Epidermal melanocyte (primary cell): ENCODE results near the gene SRP72.
"Not testable (repeated sequence)": the region's sequence is repeated elsewhere in the genome, so short reads cannot be mapped to it uniquely, and the experiment has no call there.

Experiments used
- DNase-seq: peaks from one replicate; pipeline ENCODE4 v3.0.0; 2011; ENCODE audit warnings: low spot score; ENCODE audit not compliant: insufficient read length

SRP72 gene, protein sequence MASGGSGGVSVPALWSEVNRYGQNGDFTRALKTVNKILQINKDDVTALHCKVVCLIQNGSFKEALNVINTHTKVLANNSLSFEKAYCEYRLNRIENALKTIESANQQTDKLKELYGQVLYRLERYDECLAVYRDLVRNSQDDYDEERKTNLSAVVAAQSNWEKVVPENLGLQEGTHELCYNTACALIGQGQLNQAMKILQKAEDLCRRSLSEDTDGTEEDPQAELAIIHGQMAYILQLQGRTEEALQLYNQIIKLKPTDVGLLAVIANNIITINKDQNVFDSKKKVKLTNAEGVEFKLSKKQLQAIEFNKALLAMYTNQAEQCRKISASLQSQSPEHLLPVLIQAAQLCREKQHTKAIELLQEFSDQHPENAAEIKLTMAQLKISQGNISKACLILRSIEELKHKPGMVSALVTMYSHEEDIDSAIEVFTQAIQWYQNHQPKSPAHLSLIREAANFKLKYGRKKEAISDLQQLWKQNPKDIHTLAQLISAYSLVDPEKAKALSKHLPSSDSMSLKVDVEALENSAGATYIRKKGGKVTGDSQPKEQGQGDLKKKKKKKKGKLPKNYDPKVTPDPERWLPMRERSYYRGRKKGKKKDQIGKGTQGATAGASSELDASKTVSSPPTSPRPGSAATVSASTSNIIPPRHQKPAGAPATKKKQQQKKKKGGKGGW

DNA sequence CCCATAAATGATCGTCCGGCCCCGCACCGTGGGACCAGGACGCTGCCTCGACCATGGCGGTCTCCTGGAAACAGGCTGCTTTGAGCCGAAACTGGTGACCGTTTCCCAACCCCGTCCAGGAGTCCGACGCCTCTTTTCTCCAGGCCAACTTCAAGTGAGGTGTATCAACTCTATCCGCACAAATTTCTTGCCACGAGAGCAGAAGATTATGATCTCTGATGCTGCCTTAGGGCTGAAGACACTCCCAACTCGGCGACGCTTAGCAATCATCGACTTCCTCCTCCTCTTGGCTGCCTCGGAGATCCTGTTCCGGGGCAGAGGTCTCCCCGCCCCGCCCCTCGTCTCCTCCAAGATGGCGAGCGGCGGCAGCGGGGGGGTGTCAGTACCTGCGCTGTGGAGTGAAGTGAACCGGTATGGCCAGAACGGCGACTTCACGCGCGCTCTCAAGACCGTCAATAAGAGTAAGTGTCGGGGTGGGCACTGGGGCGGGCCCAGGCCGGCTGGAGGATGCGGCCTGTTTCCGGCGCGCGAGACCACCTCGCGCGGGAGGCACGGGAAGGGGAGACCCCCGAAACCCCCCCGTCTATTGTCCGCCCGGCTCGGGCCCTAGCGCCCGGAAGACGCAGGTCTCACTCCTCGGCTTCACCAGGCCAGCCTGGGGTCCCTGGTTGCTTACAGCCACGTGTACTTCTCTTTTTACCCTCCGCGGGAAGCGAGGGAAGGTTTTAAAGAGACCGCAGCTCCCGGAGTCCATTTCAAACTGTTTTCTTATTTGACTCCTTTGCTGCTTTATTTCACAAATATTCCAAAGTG is at the start of gene SRP72:
Gene SRP72 (plus strand): TSS at position 334 of the 813 bp plus-strand sequence. CDS start 19 bp downstream, at position 353.
- DNase-seq: peak; percentile 89

DNA sequence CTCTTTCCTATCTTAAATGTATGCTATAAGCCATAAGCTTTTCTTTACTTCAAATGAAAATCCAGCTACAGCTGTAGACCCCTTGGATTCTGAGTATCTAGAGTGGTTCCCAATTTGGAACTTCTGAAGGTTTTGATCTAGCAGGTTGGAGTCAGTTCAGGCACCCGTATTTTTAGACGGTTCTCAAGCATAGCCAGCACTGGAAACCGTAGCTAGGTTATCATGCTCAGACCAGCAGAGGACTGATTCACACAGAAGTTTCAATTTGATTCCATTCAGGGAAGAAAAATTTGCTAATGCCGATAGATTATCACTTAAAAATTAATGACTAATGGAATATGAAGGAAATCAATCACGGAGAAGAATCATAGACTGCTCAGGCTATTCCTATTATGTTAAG is 43.2 kb upstream of the SRP72 start:
- DNase-seq: no peak

DNA sequence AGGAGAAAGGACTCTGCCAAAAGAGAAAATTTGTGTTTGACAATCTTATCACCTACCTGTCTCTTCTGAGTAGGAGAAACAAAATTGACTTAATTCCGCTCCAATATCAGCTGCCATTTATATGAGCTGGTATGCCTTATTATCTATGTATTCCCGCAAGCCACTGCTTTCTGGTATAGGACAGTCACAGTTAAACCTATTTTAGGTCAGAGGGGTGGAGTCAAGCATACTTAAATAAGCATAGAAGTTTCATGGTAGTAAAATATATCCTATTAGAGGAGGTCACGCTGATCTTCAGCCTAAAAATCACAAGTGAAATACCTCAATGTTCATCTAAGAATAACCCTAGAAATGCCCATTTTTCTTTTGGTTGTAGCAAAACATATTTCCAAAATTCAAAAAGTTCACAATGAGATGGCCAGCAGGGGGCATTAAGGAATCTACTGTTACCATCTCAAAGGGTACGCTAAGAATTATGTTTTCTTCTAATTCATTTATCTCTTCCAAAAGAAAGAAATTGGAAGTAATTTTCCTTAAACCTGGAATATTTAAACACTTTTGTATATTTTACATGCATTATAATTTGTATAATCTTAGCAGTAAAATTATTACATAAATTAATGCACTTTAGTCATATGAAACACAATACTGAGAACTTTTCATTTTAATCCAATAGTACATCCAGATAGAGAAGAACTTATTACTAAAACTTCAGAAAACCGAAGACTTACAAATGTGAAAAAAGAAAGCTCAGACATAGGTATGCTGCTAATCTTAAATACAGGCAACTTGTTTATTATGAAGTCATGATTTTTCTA is 42.5 kb upstream of the SRP72 start:
- peak; percentile 45 for DNase-seq

DNA sequence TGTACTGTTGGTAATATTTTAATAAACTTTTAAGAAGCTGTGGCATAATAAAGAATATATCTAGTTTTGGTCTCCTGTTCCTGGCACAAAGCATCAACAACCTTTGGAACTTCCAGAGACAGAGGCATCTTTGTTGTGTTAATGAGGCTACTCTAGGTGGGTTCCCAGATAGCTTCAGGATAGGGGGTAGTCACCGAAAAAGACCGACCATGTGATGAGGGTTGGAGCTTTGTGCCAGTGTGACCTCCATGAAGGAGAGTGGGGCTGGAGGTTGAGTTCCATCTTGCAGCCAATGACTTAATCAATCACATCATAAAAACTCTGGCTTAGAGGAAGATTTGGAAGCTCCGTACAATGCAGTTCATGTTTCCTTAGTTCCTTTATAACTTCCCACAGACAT is 41.9 kb upstream of the SRP72 start:
- no peak for DNase-seq

DNA sequence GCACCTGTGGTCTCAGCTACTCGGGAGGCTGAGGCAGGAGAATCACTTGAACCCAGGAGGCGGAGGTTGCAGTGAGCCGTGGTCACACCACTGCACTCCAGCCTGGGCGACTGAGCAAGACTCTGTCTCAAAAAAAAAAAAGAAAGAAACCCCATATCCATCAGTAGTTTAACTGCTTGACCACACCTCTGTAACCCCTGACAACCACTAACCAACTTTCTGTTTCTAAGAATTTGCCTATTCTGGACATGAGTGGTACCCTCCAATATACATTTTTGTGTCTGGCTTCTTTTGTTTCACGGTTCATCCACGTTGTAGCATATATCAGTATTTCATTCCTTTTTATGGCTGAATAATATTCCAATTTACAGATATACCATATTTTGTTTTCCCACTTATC is 41.1 kb upstream of the SRP72 start:
- DNase-seq: no peak

DNA sequence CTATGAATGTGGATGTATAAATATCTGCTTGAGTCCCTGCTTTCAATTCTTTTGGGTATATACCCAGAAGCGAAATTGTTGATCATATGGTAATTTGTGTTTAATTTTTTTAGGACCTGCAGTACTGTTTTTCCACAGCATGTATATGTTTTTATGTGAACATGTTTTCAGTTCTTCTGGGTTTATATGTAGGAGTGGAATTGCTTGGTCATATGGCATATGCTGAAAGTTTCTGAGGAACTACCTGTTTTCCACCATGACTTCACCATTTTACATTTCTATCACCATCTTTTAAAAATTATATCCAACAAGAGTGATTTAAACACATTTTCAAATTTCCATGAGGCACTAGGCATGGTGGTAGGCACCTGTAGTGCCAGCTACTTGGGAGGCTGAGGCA is 40.2 kb upstream of the SRP72 start:
- DNase-seq: no peak

DNA sequence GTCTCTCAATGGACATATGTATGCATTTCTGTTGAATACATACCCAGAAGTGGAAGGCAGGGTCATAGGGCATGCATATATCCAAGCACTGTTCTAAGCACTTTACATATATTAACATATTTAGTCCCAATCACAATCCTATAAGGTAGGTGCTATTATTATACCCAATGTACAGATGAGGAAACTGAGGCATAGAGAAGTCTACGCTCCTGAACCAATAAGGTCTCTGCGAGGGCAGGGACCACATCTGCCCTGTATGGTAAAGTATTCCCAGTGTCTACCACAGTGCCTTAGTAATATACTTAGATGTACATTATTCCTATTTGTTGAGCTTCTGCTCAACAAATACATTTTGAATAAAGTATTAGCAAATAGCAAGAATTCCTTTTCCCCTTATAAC is 37.2 kb upstream of the SRP72 start:
- no peak for DNase-seq

DNA sequence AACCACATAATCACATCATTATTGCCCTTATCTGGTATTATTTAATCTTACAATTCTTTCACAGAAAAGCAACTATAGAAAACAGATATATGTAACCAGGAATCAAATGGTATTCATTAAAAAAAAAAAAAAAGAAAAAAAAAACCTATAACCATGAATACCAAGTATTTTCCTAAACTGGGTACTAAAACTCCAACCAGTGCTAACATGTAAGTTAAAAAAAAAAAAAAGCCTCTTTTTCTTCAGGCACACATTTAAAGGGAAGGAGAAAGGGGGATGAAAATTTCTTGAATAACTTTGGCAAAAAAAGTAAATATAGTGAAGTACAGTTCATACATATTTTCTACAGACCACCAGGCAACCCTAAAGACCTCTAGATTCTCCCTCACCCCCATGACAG is 34.1 kb upstream of the SRP72 start:
- DNase-seq: no peak

DNA sequence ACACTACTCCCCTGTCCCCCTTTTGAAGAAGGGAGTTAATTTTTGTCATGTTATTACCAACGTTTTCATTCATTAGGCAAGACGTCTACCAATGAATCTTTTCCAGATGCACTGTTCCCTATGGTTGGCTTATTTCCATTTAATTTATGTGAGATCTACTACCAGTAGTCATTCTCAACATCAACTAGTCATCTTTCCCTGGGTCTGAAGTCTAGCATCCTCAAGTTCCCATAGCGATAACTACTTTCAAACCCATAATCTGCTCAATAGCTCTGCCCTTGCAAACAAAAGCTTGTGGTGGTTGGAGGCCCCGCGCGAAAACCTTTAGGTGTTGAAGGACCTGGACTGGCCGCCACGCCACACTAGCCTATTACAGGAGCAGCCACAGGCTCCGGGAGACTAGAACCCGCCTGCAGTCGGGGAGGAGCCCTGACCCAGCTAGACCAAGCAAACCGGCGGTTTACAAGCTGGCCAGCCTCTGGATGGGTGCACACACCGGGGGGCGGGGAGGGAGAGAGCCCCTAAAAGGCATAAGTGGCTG is 32.7 kb upstream of the SRP72 start:
- DNase-seq: peak; percentile 24

DNA sequence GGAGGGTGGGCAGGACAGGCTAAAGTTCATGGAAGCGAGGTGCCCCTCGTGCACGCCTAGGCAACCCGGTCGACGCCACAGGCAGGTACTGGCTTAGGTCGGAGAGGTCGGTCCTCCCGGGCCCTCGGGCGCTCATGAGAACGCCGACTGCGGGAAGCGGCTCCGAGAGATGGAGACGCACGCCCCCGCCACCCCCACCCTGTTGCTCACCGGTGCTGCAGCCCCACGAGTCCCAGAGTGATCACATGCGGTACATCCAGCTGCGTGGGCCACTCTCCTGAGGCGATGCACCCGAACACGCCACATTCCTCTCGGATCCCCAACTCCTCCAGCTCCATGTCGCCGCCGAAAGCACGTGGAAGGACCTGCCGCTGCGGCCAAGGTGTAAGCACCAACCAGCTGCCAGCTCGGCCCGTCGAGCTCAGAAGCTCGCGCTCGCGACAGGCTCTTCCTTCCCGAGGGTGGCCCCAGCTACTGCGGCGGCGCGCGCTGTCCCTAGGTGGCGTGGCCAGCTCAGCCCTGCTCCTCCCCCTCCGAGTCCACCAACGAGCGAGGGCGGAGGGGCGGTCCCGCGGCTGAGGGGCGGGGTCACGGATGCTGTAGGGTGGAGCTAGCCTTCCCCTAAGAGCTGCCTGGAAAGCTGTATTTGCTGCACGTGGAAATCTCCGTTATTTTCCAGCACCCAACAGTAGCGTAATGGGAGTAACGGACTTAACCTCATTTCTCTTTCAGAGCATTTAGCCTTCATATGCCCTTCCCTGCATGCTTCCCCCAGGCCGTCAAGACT is 32.1 kb upstream of the SRP72 start, which contains the start of gene PPAT:
Gene PPAT (minus strand): TSS at position 476 of the 787 bp plus-strand sequence. CDS start 138 bp downstream, at position 338.
- DNase-seq: peak; percentile 92

DNA sequence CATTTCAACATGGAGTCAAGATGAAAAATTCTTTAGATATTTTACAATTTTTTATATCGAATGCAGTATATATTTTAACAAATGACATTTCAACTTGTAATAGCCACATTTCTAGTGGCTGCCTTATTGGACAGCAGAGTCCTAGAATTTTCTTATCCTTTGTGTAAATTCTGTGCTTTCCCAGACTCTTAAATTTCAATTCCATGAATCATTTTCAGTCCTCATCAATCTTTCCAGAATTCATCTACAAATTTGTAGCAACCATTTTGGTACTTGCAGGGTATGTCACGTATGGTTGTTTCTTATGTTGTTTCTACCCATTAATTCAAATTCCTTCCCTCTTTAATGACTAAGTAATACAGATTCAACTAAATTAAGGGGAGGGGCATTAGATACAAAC is 28.7 kb upstream of the SRP72 start:
- no peak for DNase-seq

DNA sequence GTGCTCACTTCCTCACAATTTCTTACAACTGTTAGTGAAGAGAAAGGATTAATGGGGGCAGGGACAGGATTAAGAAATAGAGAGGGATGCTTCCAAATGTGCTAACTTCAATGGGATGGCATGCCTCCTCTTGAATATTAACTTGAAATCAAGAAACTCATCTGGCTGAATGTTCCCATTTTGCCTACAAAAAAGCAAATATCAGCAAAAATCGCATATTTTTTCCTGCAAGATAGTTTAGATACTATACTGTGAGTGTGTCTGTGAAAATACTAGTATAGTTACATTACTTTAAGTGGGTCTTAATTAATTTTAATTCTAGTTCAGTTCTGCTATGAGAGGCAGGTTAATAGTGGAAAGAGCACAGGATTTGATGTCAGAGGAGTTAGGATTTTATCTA is 26.4 kb upstream of the SRP72 start:
- DNase-seq: no peak

DNA sequence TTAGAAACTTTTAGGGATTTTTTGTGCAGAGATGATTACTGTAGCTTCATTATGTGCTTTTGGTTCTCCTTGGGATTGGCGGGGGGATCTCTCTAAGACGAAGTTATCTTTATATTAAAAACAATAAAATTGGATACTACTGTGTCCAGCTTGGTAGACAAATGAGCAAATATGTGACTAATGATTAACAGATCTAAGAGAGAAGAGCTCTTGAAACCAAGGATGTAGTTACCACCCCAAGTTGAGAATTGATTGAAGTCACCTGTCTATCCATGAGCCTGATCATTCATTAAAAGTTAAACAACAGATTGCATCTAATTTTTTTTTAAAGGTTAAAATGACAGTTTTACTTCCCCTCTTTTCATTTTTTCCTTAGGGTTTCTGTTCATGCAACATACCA is 22.7 kb upstream of the SRP72 start:
- no peak for DNase-seq

DNA sequence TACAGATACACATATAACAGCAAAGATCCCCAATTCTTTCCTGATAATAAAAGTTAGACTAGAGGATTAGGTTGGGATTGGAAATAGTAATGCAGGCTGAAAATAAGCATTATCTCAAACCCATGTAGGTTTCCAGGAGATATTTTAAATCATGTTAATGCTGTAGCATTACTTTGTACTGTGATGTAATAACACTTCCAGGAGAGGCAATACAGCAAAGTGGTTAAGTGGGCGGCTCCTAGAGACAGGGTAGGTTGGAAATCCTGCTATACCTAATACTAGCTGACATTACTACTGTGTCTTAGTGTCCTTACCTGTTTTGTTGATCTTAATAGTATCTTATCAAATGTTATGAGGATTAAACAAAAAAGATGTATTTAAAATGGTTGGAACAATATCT is 21.7 kb upstream of the SRP72 start:
- DNase-seq: no peak

DNA sequence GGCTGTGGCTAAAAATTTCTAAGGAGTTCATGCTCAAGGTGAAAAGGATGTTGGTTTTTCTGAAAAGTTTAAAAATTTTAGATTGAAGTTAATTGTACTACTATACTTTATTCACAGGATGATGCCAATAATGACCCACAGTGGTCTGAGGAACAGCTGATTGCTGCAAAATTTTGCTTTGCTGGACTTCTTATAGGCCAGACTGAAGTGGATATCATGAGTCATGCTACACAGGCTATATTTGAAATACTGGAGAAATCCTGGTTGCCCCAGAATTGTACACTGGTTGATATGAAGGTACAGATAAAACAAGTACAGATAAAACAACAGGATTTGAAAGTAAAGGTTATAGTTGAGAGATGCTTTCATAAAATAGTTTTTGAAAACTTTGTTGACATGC is 19.1 kb upstream of the SRP72 start:
- DNase-seq: no peak

DNA sequence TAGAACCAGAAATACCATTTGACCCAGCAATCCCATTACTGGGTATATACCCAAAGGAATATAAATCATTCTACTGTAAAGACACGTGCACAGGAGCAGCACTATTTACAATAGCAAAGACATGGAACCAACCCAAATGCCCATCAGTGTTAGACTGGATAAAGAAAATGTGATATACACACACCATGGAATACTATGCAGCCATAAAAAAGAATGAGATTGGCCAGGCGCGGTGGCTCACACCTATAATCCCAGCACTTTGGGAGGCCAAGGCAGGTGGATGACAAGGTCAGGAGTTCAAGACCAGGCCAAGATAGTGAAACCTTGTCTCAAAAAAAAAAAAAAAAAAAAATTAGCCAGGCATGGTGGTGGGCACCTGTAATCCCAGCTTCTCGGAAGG is 17.9 kb upstream of the SRP72 start:
- not testable (repeated sequence) for DNase-seq

DNA sequence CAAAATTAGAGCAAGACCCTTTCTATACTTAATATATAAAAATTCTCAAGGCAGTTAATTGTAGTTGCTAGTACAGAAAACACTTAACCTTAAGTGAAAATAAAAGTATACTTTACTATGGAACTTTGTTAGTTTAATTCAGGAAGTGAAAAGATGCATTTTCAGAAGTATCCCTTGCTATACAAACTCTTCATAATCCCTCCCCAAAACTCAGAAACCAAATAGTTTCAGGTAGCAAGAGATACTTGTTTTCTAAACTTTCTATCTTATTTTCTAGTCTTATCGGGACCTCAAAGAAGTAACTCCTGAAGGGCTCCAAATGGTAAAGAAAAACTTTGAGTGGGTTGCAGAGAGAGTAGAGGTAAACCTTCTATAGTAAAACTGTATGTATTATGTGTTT is 17.1 kb upstream of the SRP72 start:
- DNase-seq: no peak

DNA sequence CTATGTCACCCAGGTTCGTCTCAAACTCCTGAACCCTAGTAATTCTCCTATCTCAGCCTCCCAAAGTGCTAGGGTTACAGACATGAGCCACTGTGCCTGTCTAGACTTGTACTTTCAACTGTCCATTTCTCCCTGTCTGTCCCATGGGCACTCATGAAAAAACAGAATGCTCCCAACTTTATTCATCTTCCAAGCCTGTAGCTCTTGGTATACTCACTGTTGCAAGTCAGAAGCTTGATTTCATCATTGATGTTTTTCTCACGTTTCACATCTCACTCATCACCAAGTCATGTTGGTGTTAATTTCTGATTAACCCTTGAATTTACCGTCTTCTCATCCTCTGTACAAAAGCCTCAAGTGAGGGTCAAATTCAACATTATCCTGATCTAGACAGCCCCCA is 7.3 kb upstream of the SRP72 start:
- DNase-seq: no peak

DNA sequence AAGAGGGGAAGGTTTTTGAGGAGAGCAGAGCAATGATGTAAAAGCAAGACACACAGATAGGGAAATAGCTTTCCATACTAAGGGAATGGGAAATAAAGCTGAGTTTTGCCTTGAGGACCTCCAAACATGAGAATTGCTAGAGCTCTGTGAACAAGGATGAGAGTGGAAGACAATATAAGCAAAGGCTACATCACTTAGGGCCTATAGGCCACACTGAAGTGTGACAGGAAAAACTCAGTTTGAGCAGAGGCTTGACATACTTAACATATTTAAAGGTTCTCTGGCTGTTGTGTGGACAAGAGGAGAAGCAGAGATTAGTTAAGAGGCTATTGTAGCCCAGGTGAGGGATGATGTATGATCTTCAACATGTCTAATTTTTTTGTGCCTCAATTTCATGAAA is 5.3 kb upstream of the SRP72 start:
- no peak for DNase-seq

DNA sequence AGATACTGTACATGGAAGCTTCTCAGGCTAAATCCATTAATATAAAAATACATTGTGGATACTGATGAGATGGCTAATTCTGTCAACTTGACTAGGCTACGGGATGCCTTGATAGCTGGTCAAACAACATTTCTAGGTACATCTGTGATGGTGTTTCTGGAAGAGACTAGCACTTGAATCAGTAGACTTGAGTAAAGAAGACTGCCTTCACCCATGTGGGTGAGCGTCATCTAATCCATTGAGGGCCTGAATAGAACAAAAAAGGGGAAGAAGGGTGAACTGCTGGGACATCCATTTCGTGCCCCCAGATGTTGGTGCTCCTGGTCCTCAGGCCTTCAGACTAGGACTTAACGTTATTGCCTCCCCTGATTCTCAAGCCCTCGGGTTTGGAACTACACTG is 3.7 kb upstream of the SRP72 start:
- DNase-seq: no peak
